GM20000 (cell line): ENCODE measurements around the gene H19.

Experiments used
- DNase-seq: peaks from one replicate; pipeline ENCODE4 v3.0.0; 2012; ENCODE audit warnings: low spot score
- TF ChIP-seq, protein P1 (sequence below): IDR thresholded peaks from 2 replicates; pipeline ENCODE4 v1.5.1; 2012; ENCODE audit warnings: mild to moderate bottlenecking, control low read depth; ENCODE audit errors: extremely low read depth, missing control alignments

The H19 gene

DNA sequence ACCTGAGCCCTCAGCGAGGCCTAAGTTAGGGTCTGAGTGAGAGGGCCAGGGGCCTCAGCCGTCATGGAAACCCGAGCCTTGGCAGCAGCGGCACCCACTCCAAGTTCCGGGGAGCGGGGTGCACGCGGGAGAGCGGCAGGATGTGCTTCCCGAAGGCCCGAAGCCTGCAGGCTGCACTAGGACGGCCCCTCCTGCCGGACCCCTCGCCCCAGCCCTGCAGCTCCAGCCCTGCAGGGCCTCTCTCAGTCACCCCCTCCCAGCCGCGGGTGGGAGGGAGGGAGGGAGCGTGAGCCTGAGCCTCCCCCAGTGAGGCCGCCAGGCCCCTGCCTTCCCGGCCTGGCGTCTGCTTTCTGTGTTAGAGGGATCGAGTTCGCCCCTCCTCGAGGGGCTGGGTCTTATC, 27.9 kb downstream of the H19 start:
- TF ChIP-seq, protein P1, sequence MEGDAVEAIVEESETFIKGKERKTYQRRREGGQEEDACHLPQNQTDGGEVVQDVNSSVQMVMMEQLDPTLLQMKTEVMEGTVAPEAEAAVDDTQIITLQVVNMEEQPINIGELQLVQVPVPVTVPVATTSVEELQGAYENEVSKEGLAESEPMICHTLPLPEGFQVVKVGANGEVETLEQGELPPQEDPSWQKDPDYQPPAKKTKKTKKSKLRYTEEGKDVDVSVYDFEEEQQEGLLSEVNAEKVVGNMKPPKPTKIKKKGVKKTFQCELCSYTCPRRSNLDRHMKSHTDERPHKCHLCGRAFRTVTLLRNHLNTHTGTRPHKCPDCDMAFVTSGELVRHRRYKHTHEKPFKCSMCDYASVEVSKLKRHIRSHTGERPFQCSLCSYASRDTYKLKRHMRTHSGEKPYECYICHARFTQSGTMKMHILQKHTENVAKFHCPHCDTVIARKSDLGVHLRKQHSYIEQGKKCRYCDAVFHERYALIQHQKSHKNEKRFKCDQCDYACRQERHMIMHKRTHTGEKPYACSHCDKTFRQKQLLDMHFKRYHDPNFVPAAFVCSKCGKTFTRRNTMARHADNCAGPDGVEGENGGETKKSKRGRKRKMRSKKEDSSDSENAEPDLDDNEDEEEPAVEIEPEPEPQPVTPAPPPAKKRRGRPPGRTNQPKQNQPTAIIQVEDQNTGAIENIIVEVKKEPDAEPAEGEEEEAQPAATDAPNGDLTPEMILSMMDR, result no peak
- DNase-seq, result no peak

DNA sequence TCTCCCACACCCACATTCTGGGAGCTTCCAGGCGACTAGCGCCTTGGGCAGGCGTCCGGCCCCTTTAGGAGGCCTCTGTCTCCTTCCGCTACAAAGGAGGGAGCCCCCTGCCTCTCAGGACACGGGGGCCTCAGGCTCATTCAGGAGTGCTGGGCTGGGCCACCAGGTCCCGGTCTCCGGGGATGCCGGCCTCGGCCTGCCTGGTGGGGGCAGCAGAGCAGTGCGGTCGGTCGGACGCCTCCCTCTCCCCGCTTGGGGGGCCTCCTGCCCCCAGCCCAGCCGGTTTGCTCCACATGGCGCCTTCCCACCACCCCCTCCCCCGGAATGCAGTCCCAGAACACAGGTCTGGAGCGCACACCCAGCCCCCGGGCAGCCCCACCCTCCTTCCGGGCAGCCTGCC, 28.6 kb downstream of the H19 start:
- DNase-seq, result no peak
- TF ChIP-seq, protein P1, result no peak

DNA sequence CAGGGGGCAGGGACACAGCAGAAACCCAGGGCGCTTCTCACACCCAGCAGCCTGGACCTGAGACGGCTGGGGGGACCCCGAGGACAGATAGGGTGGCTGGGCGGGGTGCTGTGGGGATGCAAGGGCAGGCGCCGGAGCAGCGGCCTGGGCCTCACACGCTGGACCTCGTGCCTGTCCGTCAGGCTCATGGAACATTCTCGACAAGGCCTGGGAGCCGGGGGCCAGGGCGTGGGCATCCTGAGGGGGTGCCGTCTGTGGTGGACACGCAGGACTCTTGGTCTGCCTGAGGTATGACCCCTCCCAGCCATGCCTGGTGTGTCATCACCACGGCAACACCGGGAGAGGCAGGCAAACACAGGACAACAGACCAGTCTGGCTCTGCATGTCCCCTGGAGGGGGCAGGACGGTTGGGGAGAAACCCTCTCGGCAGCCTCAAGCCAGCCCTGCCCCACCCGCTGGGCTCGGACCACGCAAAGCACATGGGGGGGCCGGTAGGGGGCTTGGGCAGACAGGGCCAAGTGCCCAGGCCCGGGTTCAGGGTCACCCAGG, 29.1 kb downstream of the H19 start:
- no peak for DNase-seq
- TF ChIP-seq, protein P1, result no peak

DNA sequence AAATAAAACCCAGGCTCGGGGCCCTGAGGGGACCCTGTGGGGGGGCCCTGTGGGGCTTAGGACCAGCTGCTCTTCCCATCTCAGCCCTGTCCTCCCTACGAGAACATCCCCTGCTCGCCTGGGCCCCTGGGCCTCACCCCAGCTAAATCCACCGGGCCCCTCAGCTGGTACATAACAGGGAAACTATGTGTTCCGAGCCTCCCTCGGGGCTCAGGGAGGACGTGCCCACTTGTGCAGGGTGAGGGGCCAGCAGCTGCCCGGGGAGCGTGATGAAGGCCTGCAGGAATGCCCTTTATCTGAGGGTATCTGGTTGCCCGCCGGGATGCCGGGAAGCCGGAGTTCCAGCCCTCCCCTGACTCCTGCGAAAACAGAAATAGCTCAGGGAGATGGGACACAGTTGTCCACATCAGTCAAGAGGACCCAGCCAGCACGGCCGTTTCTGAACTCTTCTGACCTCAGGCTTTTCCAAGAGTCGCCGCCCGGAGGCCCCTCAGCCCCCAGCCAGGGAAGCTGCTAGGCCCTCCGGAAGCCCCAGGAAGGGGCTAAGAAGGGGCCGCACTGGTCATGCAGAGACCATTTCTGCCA, 29.9 kb downstream of the H19 start:
- no peak for DNase-seq
- TF ChIP-seq, protein P1, result no peak

DNA sequence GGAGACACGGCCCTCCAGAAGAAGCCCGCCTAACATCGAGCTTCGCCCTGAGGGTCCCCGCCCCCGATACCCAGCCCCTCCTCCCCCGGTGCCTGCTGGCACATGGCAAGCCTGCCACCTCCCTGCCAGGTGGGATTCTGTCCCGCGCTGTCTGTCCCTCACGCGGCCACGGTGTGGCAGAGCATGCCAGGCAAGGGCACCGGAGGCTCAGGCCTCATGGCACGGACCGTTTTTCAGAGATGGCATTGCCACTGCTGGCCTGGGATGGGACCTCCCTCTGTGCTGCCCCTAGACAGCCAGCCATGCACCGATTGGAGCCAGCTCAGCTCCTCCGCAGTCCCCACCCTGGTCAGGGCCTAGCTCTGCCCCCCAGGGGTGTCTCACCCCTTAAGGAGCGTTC, 31.1 kb downstream of the H19 start:
- no peak for DNase-seq
- TF ChIP-seq, protein P1, result no peak

DNA sequence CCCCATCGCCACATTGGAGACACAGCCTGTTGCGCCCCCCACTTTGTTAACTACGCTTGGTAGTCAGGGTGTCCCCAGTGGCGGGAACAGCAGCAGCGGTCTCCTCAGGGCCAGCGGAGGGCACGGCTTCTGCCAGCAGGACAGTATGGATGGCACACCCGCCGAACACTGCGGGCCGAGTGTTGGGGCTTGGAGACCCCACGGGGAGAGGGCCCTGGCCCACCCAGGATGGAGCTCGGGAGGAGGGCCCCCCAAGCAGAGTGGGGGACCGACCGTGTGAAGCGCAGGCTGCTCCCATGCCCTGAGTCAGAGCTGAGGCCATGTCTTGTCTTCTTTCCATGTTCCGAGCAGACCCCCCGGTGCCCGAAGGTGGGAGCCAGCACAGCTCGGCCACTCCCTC, 32.7 kb downstream of the H19 start:
- TF ChIP-seq, protein P1, result no peak
- DNase-seq, result no peak

DNA sequence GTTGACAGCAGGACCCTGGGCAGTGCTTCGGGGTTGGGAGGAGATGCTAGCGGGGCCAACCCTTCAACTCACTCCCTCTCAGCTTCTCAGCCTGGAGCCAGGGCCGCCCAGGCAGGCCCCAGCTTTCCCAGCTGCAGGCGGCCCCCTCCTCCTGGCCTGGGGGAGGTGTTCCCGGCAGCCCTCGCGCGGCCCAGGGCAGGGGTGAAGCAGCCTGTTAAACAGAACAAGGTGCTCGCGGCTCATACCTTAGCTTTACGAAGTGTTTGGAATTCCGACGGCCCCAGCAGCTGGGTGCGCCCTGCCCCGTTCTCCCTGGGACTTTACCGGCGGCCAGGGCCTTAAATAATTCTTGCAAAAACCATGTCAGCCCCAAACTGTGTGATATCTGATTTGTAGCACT, 33.3 kb downstream of the H19 start:
- TF ChIP-seq, protein P1, result no peak

More for the DNA sequence above, 33.3 kb downstream of the H19 start:
- DNase-seq, result no peak
